ENCODE data around the gene CLIC5.

The CLIC5 gene

DNA sequence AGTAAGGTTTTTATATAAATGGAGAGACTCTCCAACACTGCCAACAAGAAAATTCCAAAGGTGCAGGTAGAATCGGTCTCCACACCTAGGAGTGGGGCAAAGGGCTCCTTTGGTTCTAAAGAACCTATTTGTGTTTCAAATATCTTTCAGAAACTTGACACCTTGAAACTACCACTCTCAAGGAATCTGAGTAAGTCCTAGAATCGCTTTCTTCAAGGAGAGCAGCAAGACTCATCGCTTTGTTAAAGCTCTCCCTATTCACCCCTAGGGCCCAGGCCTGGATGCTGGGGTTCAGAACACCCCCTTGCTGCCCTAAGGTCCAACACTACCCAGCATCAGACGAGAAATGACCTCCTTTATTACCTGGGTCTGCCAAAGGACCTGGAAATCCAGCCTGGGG lies 2.0 kb downstream of the CLIC5 start:
- no peak for TF ChIP-seq ZFX (IDR thresholded peaks at IDR 0.05)
- TF ChIP-seq, protein P1, sequence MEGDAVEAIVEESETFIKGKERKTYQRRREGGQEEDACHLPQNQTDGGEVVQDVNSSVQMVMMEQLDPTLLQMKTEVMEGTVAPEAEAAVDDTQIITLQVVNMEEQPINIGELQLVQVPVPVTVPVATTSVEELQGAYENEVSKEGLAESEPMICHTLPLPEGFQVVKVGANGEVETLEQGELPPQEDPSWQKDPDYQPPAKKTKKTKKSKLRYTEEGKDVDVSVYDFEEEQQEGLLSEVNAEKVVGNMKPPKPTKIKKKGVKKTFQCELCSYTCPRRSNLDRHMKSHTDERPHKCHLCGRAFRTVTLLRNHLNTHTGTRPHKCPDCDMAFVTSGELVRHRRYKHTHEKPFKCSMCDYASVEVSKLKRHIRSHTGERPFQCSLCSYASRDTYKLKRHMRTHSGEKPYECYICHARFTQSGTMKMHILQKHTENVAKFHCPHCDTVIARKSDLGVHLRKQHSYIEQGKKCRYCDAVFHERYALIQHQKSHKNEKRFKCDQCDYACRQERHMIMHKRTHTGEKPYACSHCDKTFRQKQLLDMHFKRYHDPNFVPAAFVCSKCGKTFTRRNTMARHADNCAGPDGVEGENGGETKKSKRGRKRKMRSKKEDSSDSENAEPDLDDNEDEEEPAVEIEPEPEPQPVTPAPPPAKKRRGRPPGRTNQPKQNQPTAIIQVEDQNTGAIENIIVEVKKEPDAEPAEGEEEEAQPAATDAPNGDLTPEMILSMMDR (conservative IDR thresholded peaks at IDR 0.05), result no peak
- no peak overlapping the region for H3K27ac ChIP-seq

DNA sequence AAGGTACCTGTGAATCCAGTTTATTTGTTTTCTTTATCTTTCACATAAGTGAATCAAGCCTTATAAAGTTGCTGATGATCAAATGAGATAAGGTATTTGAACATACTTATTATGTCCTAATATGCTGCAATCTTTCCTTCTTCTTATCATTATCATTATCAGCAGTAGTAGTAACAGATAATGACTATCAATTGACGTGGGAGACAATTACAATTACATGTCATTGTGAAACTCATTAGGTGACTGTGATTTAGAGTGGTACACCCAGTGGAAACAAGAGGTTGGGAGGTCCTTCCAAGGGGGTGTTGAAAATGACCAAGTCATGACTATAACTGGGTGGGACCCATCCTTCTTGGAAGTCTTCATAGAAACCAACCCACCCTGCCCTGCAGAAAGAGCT lies 2.8 kb downstream of the CLIC5 start:
- TF ChIP-seq ZFX (IDR thresholded peaks at IDR 0.05), result no peak
- TF ChIP-seq, protein P1 (conservative IDR thresholded peaks at IDR 0.05), result no peak
- no peak overlapping the region for H3K27ac ChIP-seq

DNA sequence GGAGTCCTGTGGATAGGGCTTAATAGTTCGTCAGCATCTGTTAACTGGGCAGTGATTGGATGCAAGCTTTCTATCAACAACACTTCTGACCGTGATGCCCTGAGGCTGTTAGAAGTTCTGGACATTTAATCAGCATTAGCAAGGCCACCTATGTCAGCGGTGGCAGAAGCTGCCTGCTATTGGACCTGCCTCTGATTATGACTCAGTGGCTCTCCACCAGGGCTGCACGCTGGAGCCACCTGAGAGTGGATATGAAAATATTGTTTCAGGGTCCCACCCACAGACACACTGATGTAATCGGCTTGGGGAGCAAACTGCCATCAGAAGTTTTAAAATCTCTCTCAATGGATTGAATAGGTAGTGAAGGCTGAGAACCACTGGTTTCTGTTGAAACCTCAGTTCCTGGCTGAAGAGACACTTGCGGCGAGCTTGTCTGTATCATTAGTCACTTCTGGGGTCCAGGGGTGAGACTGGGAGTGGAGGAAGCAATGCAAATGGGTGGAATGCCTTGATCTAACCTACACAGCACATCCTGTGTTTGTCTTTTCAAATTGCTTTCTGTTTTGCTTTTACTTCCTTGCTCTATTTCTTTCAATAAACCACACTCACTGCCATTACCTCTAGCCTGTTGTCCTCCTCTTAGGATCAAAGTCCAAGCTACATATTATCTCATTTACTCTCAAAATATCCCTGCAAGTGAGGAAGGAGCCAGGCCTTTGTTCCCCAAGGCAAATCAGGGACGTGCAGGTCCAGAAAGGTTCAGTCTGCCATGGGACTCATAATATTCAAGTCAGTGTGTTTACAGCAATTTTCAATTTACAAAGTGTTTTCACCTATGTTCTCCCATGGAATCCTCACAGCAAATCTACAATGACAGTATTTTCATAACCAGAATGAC lies 4.2 kb downstream of the CLIC5 start:
- H3K27ac ChIP-seq, result no peak overlapping the region
- no peak for TF ChIP-seq ZFX (IDR thresholded peaks at IDR 0.05)
- TF ChIP-seq, protein P1 (conservative IDR thresholded peaks at IDR 0.05), result no peak

DNA sequence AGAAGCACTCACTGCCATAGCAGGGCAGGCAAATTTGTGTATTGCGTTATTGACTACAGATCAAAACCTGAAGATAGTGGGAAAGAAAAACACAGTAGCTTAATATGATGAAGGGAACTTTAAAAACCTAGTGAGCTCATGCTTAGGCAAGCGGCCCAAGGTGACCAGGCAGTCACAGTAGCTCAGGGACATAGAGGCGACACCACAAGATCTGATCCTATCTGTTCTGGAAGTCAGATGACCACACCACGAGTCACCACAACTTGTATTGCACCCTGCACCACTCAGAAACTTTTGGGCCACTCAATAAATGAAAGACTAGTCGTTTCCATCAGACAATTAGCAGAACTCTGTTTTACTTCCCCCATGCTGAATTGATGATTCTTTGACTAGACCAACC lies 4.9 kb downstream of the CLIC5 start:
- H3K27ac ChIP-seq, result no peak overlapping the region
- TF ChIP-seq, protein P1 (conservative IDR thresholded peaks at IDR 0.05), result no peak
- TF ChIP-seq ZFX (IDR thresholded peaks at IDR 0.05), result no peak

DNA sequence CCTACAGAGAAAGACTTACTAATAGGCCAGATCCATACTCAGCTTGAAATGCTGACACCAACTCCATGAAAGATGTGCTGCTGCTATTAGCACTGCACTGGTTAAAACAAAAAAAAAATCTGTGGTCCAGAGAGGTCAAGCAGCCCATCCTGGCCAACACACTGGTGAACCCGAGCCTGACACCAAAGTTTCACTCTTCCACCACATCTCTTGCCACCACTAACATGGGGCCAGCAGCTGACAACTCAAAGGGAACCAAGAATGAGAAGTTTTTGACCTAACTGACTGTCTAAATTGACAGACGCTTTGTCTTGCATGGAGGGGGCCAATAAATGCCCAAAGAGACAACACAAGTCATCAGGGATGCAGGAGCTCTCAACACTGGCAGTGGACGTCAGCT lies 5.4 kb downstream of the CLIC5 start:
- TF ChIP-seq, protein P1 (conservative IDR thresholded peaks at IDR 0.05), result no peak
- no peak for TF ChIP-seq ZFX (IDR thresholded peaks at IDR 0.05)
- no peak overlapping the region for H3K27ac ChIP-seq

DNA sequence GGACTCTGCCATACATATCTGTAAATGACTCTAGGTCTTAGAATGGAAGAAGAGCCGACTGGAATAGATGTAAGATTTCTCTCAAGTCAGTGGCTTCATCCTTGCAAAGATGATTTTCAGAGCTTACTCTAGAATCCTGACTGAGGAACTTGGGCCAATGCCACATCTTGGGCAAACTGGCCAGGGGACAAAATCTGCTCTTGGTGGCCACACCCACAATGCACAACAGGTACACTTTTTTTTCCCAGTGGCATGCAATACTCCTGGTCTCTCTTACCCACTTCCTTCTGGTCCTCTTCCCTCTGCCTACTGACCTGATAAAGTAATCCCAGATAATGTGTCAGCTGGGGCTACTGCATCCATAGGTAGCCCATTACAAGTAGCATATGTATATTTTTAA lies 13.4 kb downstream of the CLIC5 start:
- no peak overlapping the region for H3K27ac ChIP-seq
- TF ChIP-seq, protein P1 (conservative IDR thresholded peaks at IDR 0.05), result no peak

DNA sequence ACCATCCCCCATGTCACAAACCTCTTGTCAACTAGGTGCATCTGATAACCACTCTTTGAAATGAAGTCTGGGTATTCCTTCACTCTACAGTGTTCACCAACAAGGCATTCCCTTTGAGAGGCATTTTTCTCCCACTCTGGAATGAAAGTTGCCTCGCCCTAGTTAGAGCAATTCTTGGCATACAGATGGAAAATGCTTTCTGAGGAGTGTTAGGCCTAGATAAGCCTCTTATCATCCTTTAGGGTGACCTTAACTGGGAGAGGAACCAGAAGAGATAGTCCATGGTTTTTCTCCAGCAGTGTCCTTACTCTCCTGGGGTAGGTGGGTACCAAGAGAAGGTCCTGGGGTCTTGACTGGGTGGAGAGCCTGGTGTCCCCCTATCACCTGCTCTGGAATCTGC lies 14.8 kb downstream of the CLIC5 start:
- TF ChIP-seq ZFX (IDR thresholded peaks at IDR 0.05), result no peak
- TF ChIP-seq, protein P1 (conservative IDR thresholded peaks at IDR 0.05), result no peak
- H3K27ac ChIP-seq, result no peak overlapping the region
